Vagina (tissue), 2 donors: ENCODE measurements around the gene ZNF71.

ENCODE experiments used
- POLR2A ChIP-seq, 2 donors: fragments of 450-650 bp; IDR thresholded peaks; one replicate each; pipeline ENCODE4 v1.6.1; 2017; ENCODE audit warnings: antibody characterized with exemption in 2 of 2, mild to moderate bottlenecking in 2 of 2, moderate library complexity in 2 of 2
- TF ChIP-seq, protein P1 (sequence below), 3 experiments: fragments of 450-650 bp in 2 of 3; fragments of 200-600 bp in 1 of 3; sonication (generic) in 1 of 3; IDR thresholded peaks; one replicate each; pipeline ENCODE4 v1.5.1; 2017 to 2019; ENCODE audit warnings: antibody characterized with exemption in 3 of 3, mild to moderate bottlenecking in 2 of 3, moderate library complexity in 2 of 3

DNA sequence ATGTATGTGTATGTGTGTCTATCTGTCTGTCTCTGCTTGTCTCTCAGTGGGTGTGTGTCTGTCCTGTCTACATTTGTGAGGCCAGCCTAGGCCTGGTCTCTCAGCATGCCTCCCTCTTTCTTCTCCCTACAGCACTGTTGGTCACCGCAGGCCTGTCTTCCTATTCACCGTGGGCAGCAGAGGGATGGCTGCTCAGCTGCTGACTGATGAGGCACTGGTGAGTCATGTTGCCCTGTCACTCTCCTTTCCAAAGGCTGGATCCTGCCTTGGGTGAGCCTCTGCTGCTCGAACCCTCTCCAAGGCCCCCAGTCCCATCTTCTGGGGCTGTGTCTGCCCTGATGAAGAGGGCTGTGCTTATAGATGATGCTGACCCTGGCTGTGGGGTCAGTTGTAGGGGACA lies 6.3 kb downstream of the ZNF71 start:
- no peak for TF ChIP-seq POLR2A (IDR thresholded peaks at IDR 0.05)
- TF ChIP-seq, protein P1, sequence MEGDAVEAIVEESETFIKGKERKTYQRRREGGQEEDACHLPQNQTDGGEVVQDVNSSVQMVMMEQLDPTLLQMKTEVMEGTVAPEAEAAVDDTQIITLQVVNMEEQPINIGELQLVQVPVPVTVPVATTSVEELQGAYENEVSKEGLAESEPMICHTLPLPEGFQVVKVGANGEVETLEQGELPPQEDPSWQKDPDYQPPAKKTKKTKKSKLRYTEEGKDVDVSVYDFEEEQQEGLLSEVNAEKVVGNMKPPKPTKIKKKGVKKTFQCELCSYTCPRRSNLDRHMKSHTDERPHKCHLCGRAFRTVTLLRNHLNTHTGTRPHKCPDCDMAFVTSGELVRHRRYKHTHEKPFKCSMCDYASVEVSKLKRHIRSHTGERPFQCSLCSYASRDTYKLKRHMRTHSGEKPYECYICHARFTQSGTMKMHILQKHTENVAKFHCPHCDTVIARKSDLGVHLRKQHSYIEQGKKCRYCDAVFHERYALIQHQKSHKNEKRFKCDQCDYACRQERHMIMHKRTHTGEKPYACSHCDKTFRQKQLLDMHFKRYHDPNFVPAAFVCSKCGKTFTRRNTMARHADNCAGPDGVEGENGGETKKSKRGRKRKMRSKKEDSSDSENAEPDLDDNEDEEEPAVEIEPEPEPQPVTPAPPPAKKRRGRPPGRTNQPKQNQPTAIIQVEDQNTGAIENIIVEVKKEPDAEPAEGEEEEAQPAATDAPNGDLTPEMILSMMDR (IDR thresholded peaks at IDR 0.05), result no peak
